ENCODE measurements around the gene CEPT1. TPM values are rescaled to one million over a fixed set of nuclear protein-coding genes. Genes with fewer than 3 reads are reported as not detected.

The CEPT1 gene
- total and polyA plus RNA-seq, 2 of the 8 experiments (the other 6 are each of a cell fraction or from before 2014, with no cell fraction given): 18.5 to 28.6 TPM

- no peak overlapping the region for H3K27ac ChIP-seq (ENCODE audit: low read depth, low read length)
- no peak overlapping the region for H3K14ac ChIP-seq (ENCODE audit: insufficient read length)
- no peak overlapping the region for H3K4me2 ChIP-seq (ENCODE audit: insufficient read depth in 1 of 2, low read depth in 2 of 2, low read length in 2 of 2)
- CTCF ChIA-PET (ENCODE audit: partially characterized antibody): interaction anchor here (0.7 to 5.4 kb wide), 12 partner anchors 16 to 209 kb away, joined by 3 to 33 read pairs (median 4); partner anchors contain the start of gene OVGP1
- H3K23me2 ChIP-seq (ENCODE audit: low read depth, low read length): no peaks in the 10 kb centered on the region
- H2AFZ ChIP-seq (ENCODE audit: low read length): no peak overlapping the region
- peaks cover 0 to 11% (median 6%) of the 10 kb centered on the region in 4 experiments; a peak in 3 of 7 replicates for H3K4me1 ChIP-seq (replicated peaks in 1 of 4; ENCODE audit: control insufficient read depth in 3 of 4, insufficient read depth in 4 of 4, low read length in 3 of 4)
- no peak for DNase-seq (ENCODE audit: low read depth in 1 of 2, low spot score in 2 of 2)
- FAIRE-seq: no peak
- H3K27me3 ChIP-seq (replicated peaks in 1 of 4; ENCODE audit: control insufficient read depth in 3 of 4, extremely low read depth in 1 of 4, insufficient read depth in 3 of 4, low read length in 3 of 4): no peaks in the 10 kb centered on the region
- no peak overlapping the region for H4K91ac ChIP-seq (replicated peaks; ENCODE audit: insufficient read length, low read length)
- H2BK120ac ChIP-seq (replicated peaks; ENCODE audit: low read depth, low read length): no peak overlapping the region
- no peak overlapping the region for H3K4ac ChIP-seq (replicated peaks; ENCODE audit: insufficient read length, low read depth, low read length)
- H3K9me3 ChIP-seq (ENCODE audit: insufficient read depth in 2 of 2, low read depth in 1 of 2, low read length in 1 of 2): no peaks in the 10 kb centered on the region; a peak in 1 of 4 replicates
- TF ChIP-seq CREB1 (IDR thresholded peaks at IDR 0.05): no peak
- no peak for TF ChIP-seq RXRA (IDR thresholded peaks at IDR 0.05; ENCODE audit: insufficient read depth, low read depth, low read length)
- TF ChIP-seq TCF12 (IDR thresholded peaks at IDR 0.05; ENCODE audit: low read depth, low read length): no peak
- TF ChIP-seq NANOG (IDR thresholded peaks at IDR 0.05; ENCODE audit: insufficient read depth, low read depth, low read length, poor library complexity, severe bottlenecking): no peak
- TF ChIP-seq CTBP2 (IDR thresholded peaks at IDR 0.05; ENCODE audit: borderline replicate concordance, insufficient read depth, insufficient read length, low read length): no peak
- TF ChIP-seq BRCA1 (IDR thresholded peaks at IDR 0.05; ENCODE audit: low read depth, low read length): no peak
- TF ChIP-seq GTF2F1 (IDR thresholded peaks at IDR 0.05; ENCODE audit: borderline replicate concordance, low read depth, low read length): no peak
- no peak for TF ChIP-seq CBX8 (IDR thresholded peaks at IDR 0.05; ENCODE audit: borderline replicate concordance, low read depth, low read length)
- no peak for TF ChIP-seq EP300 (IDR thresholded peaks at IDR 0.05; ENCODE audit: borderline replicate concordance in 1 of 2, low read depth in 2 of 2, low read length in 2 of 2)
- H3K18ac ChIP-seq (ENCODE audit: extremely low read depth, low read length): no peak overlapping the region
- H4K5ac ChIP-seq (ENCODE audit: insufficient read length, low read depth, low read length): no peak overlapping the region
- H3K36me3 ChIP-seq (ENCODE audit: control insufficient read depth in 2 of 4, insufficient read depth in 4 of 4, low read length in 3 of 4): no peaks in the 10 kb centered on the region
- no peak overlapping the region for H3K56ac ChIP-seq (replicated peaks; ENCODE audit: insufficient read length, low read depth, low read length)
- H2BK5ac ChIP-seq (ENCODE audit: low read depth, low read length): no peak overlapping the region
- no peak overlapping the region for H3K23ac ChIP-seq (ENCODE audit: insufficient read length)
- H4K8ac ChIP-seq (ENCODE audit: extremely low read depth, insufficient read depth, low read length): no peak overlapping the region
- H3K4me3 ChIP-seq (ENCODE audit: extremely low read depth in 1 of 4, insufficient read depth in 2 of 4, low read depth in 3 of 4, low read length in 4 of 4): no peak overlapping the region
- no peak overlapping the region for H2BK15ac ChIP-seq (ENCODE audit: low read length)
- POLR2A ChIA-PET (ENCODE audit: partially characterized antibody): interaction anchor here (1.2 kb wide), 1 partner anchor 37 kb away, joined by 3 read pairs; no protein-coding TSS in a partner anchor
- no peaks in the 10 kb centered on the region for H3K79me1 ChIP-seq (ENCODE audit: low read depth, low read length)
- no peak overlapping the region for H2BK12ac ChIP-seq (ENCODE audit: low read depth, low read length)
- no peak overlapping the region for H3K9ac ChIP-seq (replicated peaks in 1 of 4; ENCODE audit: extremely low read depth in 1 of 4, low read depth in 3 of 4, low read length in 3 of 4)
- 84% methylated on average over 8 of the region's 8 CpGs; no CpG with 5 or more reads in 1 of the 2 experiments for WGBS, 2 experiments (ENCODE audit: extremely low coverage in 1 of 2, insufficient coverage in 1 of 2, insufficient read length in 1 of 2, insufficient replicate concordance in 2 of 2, low coverage in 1 of 2, low lambda C conversion rate in 2 of 2, missing lambda C conversion rate in 1 of 2)
- H2AK5ac ChIP-seq (ENCODE audit: low read depth, low read length): no peak overlapping the region
- H2BK20ac ChIP-seq (ENCODE audit: low read length): no peak overlapping the region
- H4K20me1 ChIP-seq (replicated peaks in 1 of 2; ENCODE audit: control insufficient read depth in 1 of 2, insufficient read depth in 2 of 2, low read length in 2 of 2): no peaks in the 10 kb centered on the region
- no peaks in the 10 kb centered on the region for H3K79me2 ChIP-seq (ENCODE audit: control insufficient read depth in 1 of 2, insufficient read depth in 2 of 2, low read length in 2 of 2)
These were observed 78.9 kb downstream of the CEPT1 start for GRCh38 chr1:111218701-111219556.
